Naive thymus-derived CD8-positive, alpha-beta T cell (primary cell): ENCODE data around the gene SLC25A30. TPM values are rescaled to one million over a fixed set of nuclear protein-coding genes. Genes with fewer than 3 reads are reported as not detected.
"Not testable (repeated sequence)": the region's sequence is repeated elsewhere in the genome, so short reads cannot be mapped to it uniquely, and the experiment has no call there.

Experiments used
- ATAC-seq, 2 donors: fragments of 150-1000 bp; cut with Tn5 transposase in 1 of 2; sonication (Bioruptor Pico), chemical (Tn5 transposase) in 1 of 2; 1 replicate in 1 of 2; 2 replicates in 1 of 2; pipeline ENCODE4 v1.10.0; 2021; ENCODE audit warnings: mild to moderate bottlenecking in 2 of 2, moderate library complexity in 2 of 2
- POLR2A ChIA-PET: fragments of 350-600 bp; sonication (Branson Sonifier 250); formaldehyde crosslinking; loops from one replicate; lab custom pipeline; 2021; ENCODE audit warnings: antibody characterized with exemption; lab: Charles Lee
- DNase-seq, 10 donors: peaks; one replicate each; pipeline versions ENCODE4 v3.0.0 to v3.0.0-alpha.2; 2020 to 2022
- H3K27ac Mint-ChIP-seq, 10 donors: one replicate each; pipeline ENCODE4 v1.8.0; 2020 to 2022; ENCODE audit warnings: mild to moderate bottlenecking in 10 of 10, mixed read lengths in 10 of 10, moderate library complexity in 4 of 10, inconsistent platforms in 1 of 10
- H3K27me3 Mint-ChIP-seq, 5 donors: one replicate each; pipeline ENCODE4 v1.8.0; 2021 to 2022; ENCODE audit warnings: mixed read lengths in 5 of 5
- H3K36me3 Mint-ChIP-seq, 3 donors: one replicate each; pipeline ENCODE4 v1.8.0; 2020 to 2022; ENCODE audit warnings: mixed read lengths in 3 of 3, mild to moderate bottlenecking in 2 of 3, inconsistent platforms in 1 of 3
- H3K4me1 Mint-ChIP-seq, 4 donors: one replicate each; pipeline ENCODE4 v1.8.0; 2021 to 2022; ENCODE audit warnings: mixed read lengths in 4 of 4
- H3K4me3 Mint-ChIP-seq, 10 donors: one replicate each; pipeline ENCODE4 v1.8.0; 2020 to 2022; ENCODE audit warnings: mild to moderate bottlenecking in 10 of 10, mixed read lengths in 10 of 10, moderate library complexity in 6 of 10, inconsistent platforms in 1 of 10
- H3K9me3 Mint-ChIP-seq, 9 donors: one replicate each; pipeline ENCODE4 v1.8.0; 2020 to 2022; ENCODE audit warnings: mixed read lengths in 9 of 9, mild to moderate bottlenecking in 3 of 9, inconsistent platforms in 1 of 9, moderate library complexity in 1 of 9
- polyA plus RNA-seq, 3 donors: library from polyadenylated mRNA; unstranded; fragments of 300-500 nt; fragmentation: Illumina TruSeq; gene quantifications; one replicate each; pipeline ENCODE4 v1.2.3, GENCODE V29; 2021
- total RNA-seq, 8 experiments: library from RNA in 2 of 8; stranded (reverse) in 2 of 8; gene quantifications; one replicate each; pipeline ENCODE4 v1.2.3 and lab custom pipeline; 2021 to 2026

SLC25A30 gene
- total and polyA plus RNA-seq, 5 experiments from 2014 or later, result 1.2 to 25.8 (median 1.9) TPM

GRCh38 chr13:45419945-45420344 is 1.8 kb upstream of the SLC25A30 start:
- DNase-seq, result no peak
- Mint-ChIP-seq H3K9me3 (no peaks in the 10 kb centered on the region), H3K27ac (peak overlapping the region in 7 of 10 donors; percentile 28 to 91 (median 48)), H3K4me3 (peak overlapping the region; percentile 7 to 74 (median 58)), H3K27me3 (no peaks in the 10 kb centered on the region), H3K4me1 (peaks cover 11 to 17% (median 15%) of the 10 kb centered on the region in 4 donors), H3K36me3 (no peaks in the 10 kb centered on the region)
- ATAC-seq, result no peak
- POLR2A ChIA-PET, result no interaction called here

GRCh38 chr13:45419389-45419788 is 1.2 kb upstream of the SLC25A30 start:
- DNase-seq, ATAC-seq, H3K27me3 Mint-ChIP-seq, H3K9me3 Mint-ChIP-seq, H3K36me3 Mint-ChIP-seq: not testable (repeated sequence)
- POLR2A ChIA-PET, result interaction anchor here (0.7 kb wide), 1 partner anchor 47 kb away, joined by 4 read pairs; no protein-coding TSS in a partner anchor
- H3K4me3 Mint-ChIP-seq, result peak overlapping the region in 8 of 10 donors; percentile 18 to 69 (median 45)
- peak overlapping the region in 3 of 10 donors; percentile 28 to 91 (median 79) for H3K27ac Mint-ChIP-seq
- H3K4me1 Mint-ChIP-seq, result peaks cover 15 to 23% (median 20%) of the 10 kb centered on the region in 4 donors

GRCh38 chr13:45416516-45417128 is 1.6 kb downstream of the SLC25A30 start:
- no peaks in the 10 kb centered on the region for H3K27me3 Mint-ChIP-seq
- H3K4me3 Mint-ChIP-seq, result peak overlapping the region; percentile 91 to 99 (median 98)
- peaks cover 0 to 5% (median 0%) of the 10 kb centered on the region in 3 donors for H3K36me3 Mint-ChIP-seq
- ATAC-seq, result no peak
- H3K4me1 Mint-ChIP-seq, result peaks cover 17 to 42% (median 34%) of the 10 kb centered on the region in 4 donors
- POLR2A ChIA-PET, result interaction anchor here (0.7 to 4.0 kb wide), 6 partner anchors 21 to 76 kb away, joined by 3 to 43 read pairs (median 18); partner anchors contain the start of genes COG3 and TPT1
- peak overlapping the region; percentile 87 to 98 (median 96) for H3K27ac Mint-ChIP-seq
- no peak for DNase-seq
- no peaks in the 10 kb centered on the region for H3K9me3 Mint-ChIP-seq

- H3K4me3 Mint-ChIP-seq, result peak overlapping the region in 7 of 10 donors; percentile 6 to 60 (median 26)
- H3K36me3 Mint-ChIP-seq, result peaks cover 0 to 20% (median 0%) of the 10 kb centered on the region in 3 donors
- no peak for ATAC-seq
- peaks cover 19 to 49% (median 38%) of the 10 kb centered on the region in 4 donors for H3K4me1 Mint-ChIP-seq
- DNase-seq, result no peak
- POLR2A ChIA-PET, result interaction anchor here (0.7 to 4.0 kb wide), 3 partner anchors 19 to 74 kb away, joined by 3 to 31 read pairs (median 26); partner anchors contain the start of gene TPT1
- H3K9me3 Mint-ChIP-seq, result no peaks in the 10 kb centered on the region
- no peaks in the 10 kb centered on the region for H3K27me3 Mint-ChIP-seq
- peak overlapping the region in 8 of 10 donors; percentile 15 to 83 (median 54) for H3K27ac Mint-ChIP-seq
Measured at GRCh38 chr13:45415112-45415511, 3.1 kb downstream of the SLC25A30 start.

GRCh38 chr13:45413826-45414307 is 4.3 kb downstream of the SLC25A30 start:
- DNase-seq (no peak), ATAC-seq (no peak)
- peaks cover 19 to 48% (median 40%) of the 10 kb centered on the region in 4 donors for H3K4me1 Mint-ChIP-seq
- POLR2A ChIA-PET, result no interaction called here
- H3K27ac Mint-ChIP-seq, result peak overlapping the region in 3 of 10 donors; percentile 13 to 47 (median 22)
- peaks cover 0 to 31% (median 0%) of the 10 kb centered on the region in 3 donors for H3K36me3 Mint-ChIP-seq
- H3K9me3 Mint-ChIP-seq, result no peaks in the 10 kb centered on the region
- H3K4me3 Mint-ChIP-seq, result peak overlapping the region in 1 of 10 donors; percentile 23
- H3K27me3 Mint-ChIP-seq, result no peaks in the 10 kb centered on the region

- Mint-ChIP-seq H3K27ac (peak overlapping the region in 1 of 10 donors; percentile 57), H3K4me3 (peak overlapping the region in 1 of 10 donors; percentile 9), H3K36me3 (peaks cover 5 to 45% (median 8%) of the 10 kb centered on the region in 3 donors), H3K9me3 (no peaks in the 10 kb centered on the region), H3K4me1 (peaks cover 21 to 47% (median 35%) of the 10 kb centered on the region in 4 donors), H3K27me3 (no peaks in the 10 kb centered on the region)
- DNase-seq, result no peak
- ATAC-seq, result no peak
- POLR2A ChIA-PET, result no interaction called here
Measured at GRCh38 chr13:45412274-45413049, 5.7 kb downstream of the SLC25A30 start.

GRCh38 chr13:45411631-45412030 is 6.5 kb downstream of the SLC25A30 start:
- H3K9me3 Mint-ChIP-seq, result no peaks in the 10 kb centered on the region

GRCh38 chr13:45411221-45411620 is 7.0 kb downstream of the SLC25A30 start:
- no peaks in the 10 kb centered on the region for H3K27me3 Mint-ChIP-seq
- no peak for ATAC-seq
- DNase-seq, result no peak
- H3K27ac Mint-ChIP-seq, result peak overlapping the region in 3 of 10 donors; percentile 3 to 56 (median 45)
- H3K9me3 Mint-ChIP-seq, result no peaks in the 10 kb centered on the region
- no peak overlapping the region for H3K4me3 Mint-ChIP-seq
- H3K36me3 Mint-ChIP-seq, result peaks cover 5 to 57% (median 15%) of the 10 kb centered on the region in 3 donors
- H3K4me1 Mint-ChIP-seq, result peaks cover 17 to 43% (median 27%) of the 10 kb centered on the region in 4 donors
- POLR2A ChIA-PET, result interaction anchor here (0.8 kb wide), 1 partner anchor 327 kb away, joined by 5 read pairs; no protein-coding TSS in a partner anchor

More at GRCh38 chr13:45411631-45412030, 6.5 kb downstream of the SLC25A30 start:
- POLR2A ChIA-PET, result interaction anchor here (0.8 kb wide), 1 partner anchor 327 kb away, joined by 5 read pairs; no protein-coding TSS in a partner anchor
- Mint-ChIP-seq H3K4me1 (peaks cover 17 to 43% (median 28%) of the 10 kb centered on the region in 4 donors), H3K36me3 (peaks cover 5 to 53% (median 11%) of the 10 kb centered on the region in 3 donors), H3K4me3 (no peak overlapping the region), H3K27me3 (no peaks in the 10 kb centered on the region), H3K27ac (peak overlapping the region in 1 of 10 donors; percentile 56)
- DNase-seq (no peak), ATAC-seq (no peak)

- DNase-seq (no peak), ATAC-seq (no peak)
- Mint-ChIP-seq H3K4me1 (peaks cover 17 to 43% (median 27%) of the 10 kb centered on the region in 4 donors), H3K36me3 (peaks cover 5 to 65% (median 19%) of the 10 kb centered on the region in 3 donors), H3K27me3 (no peaks in the 10 kb centered on the region), H3K9me3 (no peaks in the 10 kb centered on the region), H3K4me3 (no peak overlapping the region), H3K27ac (no peak overlapping the region)
- POLR2A ChIA-PET, result interaction anchor here (0.9 kb wide), 1 partner anchor 14 kb away, joined by 3 read pairs; no protein-coding TSS in a partner anchor
Measured at GRCh38 chr13:45410466-45410865, 7.7 kb downstream of the SLC25A30 start.

GRCh38 chr13:45410001-45410400 is 8.2 kb downstream of the SLC25A30 start:
- peaks cover 5 to 69% (median 20%) of the 10 kb centered on the region in 3 donors for H3K36me3 Mint-ChIP-seq
- no peak overlapping the region for H3K4me3 Mint-ChIP-seq
- ATAC-seq (no peak), DNase-seq (no peak)
- no peaks in the 10 kb centered on the region for H3K27me3 Mint-ChIP-seq
- H3K4me1 Mint-ChIP-seq, result peaks cover 16 to 41% (median 25%) of the 10 kb centered on the region in 4 donors
- peak overlapping the region in 3 of 10 donors; percentile 38 to 60 (median 43) for H3K27ac Mint-ChIP-seq
- POLR2A ChIA-PET, result interaction anchor here (0.9 kb wide), 1 partner anchor 14 kb away, joined by 3 read pairs; no protein-coding TSS in a partner anchor
- no peaks in the 10 kb centered on the region for H3K9me3 Mint-ChIP-seq

GRCh38 chr13:45406421-45406820 is 11.8 kb downstream of the SLC25A30 start:
- no peaks in the 10 kb centered on the region for H3K27me3 Mint-ChIP-seq
- no peak for ATAC-seq
- POLR2A ChIA-PET, result interaction anchor here (1.1 kb wide), 1 partner anchor 12 kb away, joined by 4 read pairs; the partner anchor contains the start of gene SLC25A30
- peak overlapping the region in 5 of 10 donors; percentile 7 to 61 (median 41) for H3K27ac Mint-ChIP-seq
- peaks cover 9 to 94% (median 44%) of the 10 kb centered on the region in 3 donors for H3K36me3 Mint-ChIP-seq
- H3K4me1 Mint-ChIP-seq, result peaks cover 0 to 15% (median 7%) of the 10 kb centered on the region in 4 donors
- H3K4me3 Mint-ChIP-seq, result no peak overlapping the region
- DNase-seq, result no peak
- H3K9me3 Mint-ChIP-seq, result no peaks in the 10 kb centered on the region

- Mint-ChIP-seq H3K36me3 (peaks cover 9 to 92% (median 42%) of the 10 kb centered on the region in 3 donors), H3K9me3 (no peaks in the 10 kb centered on the region), H3K4me1 (peaks cover 7 to 25% (median 20%) of the 10 kb centered on the region in 4 donors), H3K4me3 (no peak overlapping the region), H3K27ac (peak overlapping the region in 1 of 10 donors; percentile 58), H3K27me3 (no peaks in the 10 kb centered on the region)
- DNase-seq (no peak), ATAC-seq (no peak)
- POLR2A ChIA-PET, result no interaction called here
Measured at GRCh38 chr13:45403081-45403480, 15.1 kb downstream of the SLC25A30 start.
